ENCODE results near the gene KRTAP12-2.
"Not testable (repeated sequence)": the region's sequence is repeated elsewhere in the genome, so short reads cannot be mapped to it uniquely, and the experiment has no call there.

Gene KRTAP12-2

GRCh38 chr21:44650973-44651675 lies 15.6 kb downstream of the KRTAP12-2 start:
- DNase-seq (ENCODE audit: low spot score) = no peak
- ChIA-PET POLR2A (ENCODE audit: low non-redundant PET) (no interaction called here), CTCF (no interaction called here)
- H3K27ac ChIP-seq = no peak overlapping the region
- TF ChIP-seq CTCF (conservative IDR thresholded peaks at IDR 0.05; ENCODE audit: low read depth) = no peak

GRCh38 chr21:44650265-44650972 lies 16.3 kb downstream of the KRTAP12-2 start:
- no peak for DNase-seq (ENCODE audit: low spot score)
- CTCF ChIA-PET = no interaction called here
- H3K27ac ChIP-seq = no peak overlapping the region
- no peak for TF ChIP-seq CTCF (conservative IDR thresholded peaks at IDR 0.05; ENCODE audit: low read depth)
- POLR2A ChIA-PET (ENCODE audit: low non-redundant PET) = no interaction called here

GRCh38 chr21:44649521-44650100 lies 17.1 kb downstream of the KRTAP12-2 start:
- DNase-seq (ENCODE audit: low spot score) = no peak
- POLR2A ChIA-PET (ENCODE audit: low non-redundant PET) = no interaction called here
- H3K27ac ChIP-seq = no peak overlapping the region
- no peak for TF ChIP-seq CTCF (conservative IDR thresholded peaks at IDR 0.05; ENCODE audit: low read depth)
- CTCF ChIA-PET = no interaction called here

GRCh38 chr21:44648557-44649311 lies 18.0 kb downstream of the KRTAP12-2 start:
- ChIA-PET CTCF (no interaction called here), POLR2A (ENCODE audit: low non-redundant PET) (no interaction called here)

GRCh38 chr21:44647222-44647552 lies 19.5 kb downstream of the KRTAP12-2 start:
- ChIA-PET CTCF (interaction anchor here (0.6 to 1.4 kb wide), 3 partner anchors 13 to 136 kb away, joined by 3 to 7 read pairs (median 3); no protein-coding TSS in a partner anchor), POLR2A (ENCODE audit: low non-redundant PET) (no interaction called here)
- no peak overlapping the region for H3K27ac ChIP-seq

More at GRCh38 chr21:44648557-44649311, 18.0 kb downstream of the KRTAP12-2 start:
- TF ChIP-seq CTCF (conservative IDR thresholded peaks at IDR 0.05; ENCODE audit: low read depth) = no peak
- DNase-seq (ENCODE audit: low spot score) = no peak
- no peak overlapping the region for H3K27ac ChIP-seq

GRCh38 chr21:44646366-44647221 lies 20.1 kb downstream of the KRTAP12-2 start, which contains the start of gene KRTAP10-11:
Gene KRTAP10-11, plus strand, starts transcription at chr21:44646414. Its CDS starts 45 bp downstream, at chr21:44646459.
- not testable (repeated sequence) for DNase-seq (ENCODE audit: low spot score)
- CTCF ChIA-PET = interaction anchor here (0.6 to 1.4 kb wide), 3 partner anchors 72 to 315 kb away, joined by 3 to 7 read pairs (median 3); no protein-coding TSS in a partner anchor

More at GRCh38 chr21:44647222-44647552, 19.5 kb downstream of the KRTAP12-2 start:
- no peak for DNase-seq (ENCODE audit: low spot score)
- TF ChIP-seq CTCF (conservative IDR thresholded peaks at IDR 0.05; ENCODE audit: low read depth) = no peak

More at GRCh38 chr21:44646366-44647221, 20.1 kb downstream of the KRTAP12-2 start, which contains the start of gene KRTAP10-11:
- H3K27ac ChIP-seq = not testable (repeated sequence)
- POLR2A ChIA-PET (ENCODE audit: low non-redundant PET) = interaction anchor here (0.7 kb wide), 1 partner anchor 271 kb away, joined by 3 read pairs; no protein-coding TSS in a partner anchor
